B cell (primary cell): ENCODE results near the gene TNIK.

Source experiments
- CTCF ChIP-seq: fragments of 200-600 bp; IDR thresholded peaks from one replicate; pipeline ENCODE4 v1.8.0; 2022; ENCODE audit warnings: antibody characterized with exemption, mild to moderate bottlenecking
- EZH2 ChIP-seq: IDR thresholded peaks from 2 replicates; pipeline ENCODE4 v1.6.1; 2012; ENCODE audit warnings: borderline replicate concordance, low read depth, mild to moderate bottlenecking, moderate library complexity, low read length; ENCODE audit not compliant: insufficient read depth, poor library complexity, severe bottlenecking

- no peak for TF ChIP-seq EZH2
- TF ChIP-seq CTCF, result no peak
Measured at GRCh38 chr3:171164067-171164465, 296.1 kb downstream of the TNIK start.
